ENCODE results near the gene ZNF160.
"Not testable (repeated sequence)": the region's sequence is repeated elsewhere in the genome, so short reads cannot be mapped to it uniquely, and the experiment has no call there.

The ZNF160 gene

DNA sequence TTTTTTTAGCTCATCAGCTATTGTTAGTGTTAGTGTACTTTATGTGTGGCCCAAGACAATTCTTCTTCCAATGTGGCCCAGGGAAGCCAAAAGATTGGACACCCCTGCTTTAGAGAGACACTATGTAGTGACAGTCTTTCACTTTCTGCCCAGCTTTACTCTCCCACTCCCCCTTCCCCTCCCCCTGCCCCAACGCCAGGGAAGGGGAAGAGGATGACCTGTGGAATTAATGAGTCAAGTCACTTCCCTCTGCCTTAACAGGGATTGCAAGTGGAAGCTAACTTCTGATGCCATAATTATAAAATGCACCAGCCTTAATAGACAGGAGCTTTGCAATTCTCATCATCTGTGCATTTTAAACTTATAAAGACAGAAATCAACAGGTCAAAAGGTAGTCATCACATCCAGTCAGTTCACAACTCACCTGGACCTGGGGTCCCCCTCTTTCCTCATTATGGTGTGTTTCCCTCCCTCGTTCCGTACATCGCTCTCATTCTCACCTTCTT, 27.9 kb upstream of the ZNF160 start:
- no peak for TF ChIP-seq EZH2phosphoT487 (conservative IDR thresholded peaks at IDR 0.05; ENCODE audit: low read length)
- TF ChIP-seq, protein P1, sequence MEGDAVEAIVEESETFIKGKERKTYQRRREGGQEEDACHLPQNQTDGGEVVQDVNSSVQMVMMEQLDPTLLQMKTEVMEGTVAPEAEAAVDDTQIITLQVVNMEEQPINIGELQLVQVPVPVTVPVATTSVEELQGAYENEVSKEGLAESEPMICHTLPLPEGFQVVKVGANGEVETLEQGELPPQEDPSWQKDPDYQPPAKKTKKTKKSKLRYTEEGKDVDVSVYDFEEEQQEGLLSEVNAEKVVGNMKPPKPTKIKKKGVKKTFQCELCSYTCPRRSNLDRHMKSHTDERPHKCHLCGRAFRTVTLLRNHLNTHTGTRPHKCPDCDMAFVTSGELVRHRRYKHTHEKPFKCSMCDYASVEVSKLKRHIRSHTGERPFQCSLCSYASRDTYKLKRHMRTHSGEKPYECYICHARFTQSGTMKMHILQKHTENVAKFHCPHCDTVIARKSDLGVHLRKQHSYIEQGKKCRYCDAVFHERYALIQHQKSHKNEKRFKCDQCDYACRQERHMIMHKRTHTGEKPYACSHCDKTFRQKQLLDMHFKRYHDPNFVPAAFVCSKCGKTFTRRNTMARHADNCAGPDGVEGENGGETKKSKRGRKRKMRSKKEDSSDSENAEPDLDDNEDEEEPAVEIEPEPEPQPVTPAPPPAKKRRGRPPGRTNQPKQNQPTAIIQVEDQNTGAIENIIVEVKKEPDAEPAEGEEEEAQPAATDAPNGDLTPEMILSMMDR (IDR thresholded peaks at IDR 0.05; ENCODE audit: insufficient read depth, low read length, poor library complexity, severe bottlenecking), result no peak
- no peaks in the 10 kb centered on the region for H3K9me2 ChIP-seq (replicated peaks; ENCODE audit: insufficient read depth, low read length)
- H3K9ac ChIP-seq (ENCODE audit: low read length), result no peak overlapping the region; the same call in 1 of the 2 replicates
- H3K36me3 ChIP-seq (ENCODE audit: low read length), result no peaks in the 10 kb centered on the region
- H3K27ac ChIP-seq (ENCODE audit: low read depth, low read length), result no peak overlapping the region
- peaks cover 10% of the 10 kb centered on the region; the same call in 1 of the 2 replicates for H3K79me2 ChIP-seq (ENCODE audit: insufficient read depth, low read length)
- no peak overlapping the region for H2AFZ ChIP-seq (ENCODE audit: low read depth, low read length, severe bottlenecking)
- H3K4me3 ChIP-seq (ENCODE audit: insufficient read depth, low read length, poor library complexity, severe bottlenecking), result no peak overlapping the region
- H3F3A ChIP-seq (ENCODE audit: insufficient read depth), result peaks cover 8% of the 10 kb centered on the region
- H3K9me3 ChIP-seq (ENCODE audit: insufficient read depth, low read length), result no peaks in the 10 kb centered on the region
- peak overlapping the region; percentile 64 for H3K4me2 ChIP-seq (ENCODE audit: low read depth, low read length, poor library complexity, severe bottlenecking)
- no peaks in the 10 kb centered on the region for H4K20me1 ChIP-seq (ENCODE audit: low read depth, low read length)
- no peaks in the 10 kb centered on the region for H3K27me3 ChIP-seq (ENCODE audit: low read length)

DNA sequence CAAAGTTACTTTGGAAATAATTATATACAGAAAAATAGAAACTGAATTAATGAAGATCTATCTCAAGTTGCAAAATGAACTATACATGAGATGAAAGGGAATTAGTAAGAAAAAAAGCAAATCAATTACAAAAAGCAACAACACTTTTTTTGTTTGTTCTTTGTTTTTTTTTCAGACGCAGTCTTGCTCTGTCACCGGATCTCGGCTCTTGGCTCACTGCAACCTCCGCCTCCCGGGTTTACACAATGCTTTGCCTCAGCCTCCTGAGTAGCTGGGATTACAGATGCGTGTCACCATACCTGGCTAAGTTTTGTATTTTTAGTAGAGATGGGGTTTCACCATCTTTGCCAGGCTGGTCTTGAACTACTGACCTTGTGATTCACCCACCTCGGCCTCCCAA, 27.3 kb upstream of the ZNF160 start:
- H3K4me2 ChIP-seq (ENCODE audit: low read depth, low read length, poor library complexity, severe bottlenecking), result no peak overlapping the region
- H2AFZ ChIP-seq (ENCODE audit: low read depth, low read length, severe bottlenecking), result no peak overlapping the region
- no peaks in the 10 kb centered on the region for H3K9me2 ChIP-seq (replicated peaks; ENCODE audit: insufficient read depth, low read length)
- no peaks in the 10 kb centered on the region for H4K20me1 ChIP-seq (ENCODE audit: low read depth, low read length)
- TF ChIP-seq, protein P1 (IDR thresholded peaks at IDR 0.05; ENCODE audit: insufficient read depth, low read length, poor library complexity, severe bottlenecking), result no peak
- TF ChIP-seq EZH2phosphoT487 (conservative IDR thresholded peaks at IDR 0.05; ENCODE audit: low read length), result no peak
- no peak overlapping the region for H3K4me3 ChIP-seq (ENCODE audit: insufficient read depth, low read length, poor library complexity, severe bottlenecking)
- H3K27ac ChIP-seq (ENCODE audit: low read depth, low read length), result no peak overlapping the region
- no peak overlapping the region for H3K9ac ChIP-seq (ENCODE audit: low read length)
- peaks cover 8% of the 10 kb centered on the region for H3F3A ChIP-seq (ENCODE audit: insufficient read depth)
- no peaks in the 10 kb centered on the region for H3K9me3 ChIP-seq (ENCODE audit: insufficient read depth, low read length)
- H3K36me3 ChIP-seq (ENCODE audit: low read length), result no peaks in the 10 kb centered on the region
- H3K79me2 ChIP-seq (ENCODE audit: insufficient read depth, low read length), result peaks cover 10% of the 10 kb centered on the region; the same call in 1 of the 2 replicates
- H3K27me3 ChIP-seq (ENCODE audit: low read length), result no peaks in the 10 kb centered on the region

DNA sequence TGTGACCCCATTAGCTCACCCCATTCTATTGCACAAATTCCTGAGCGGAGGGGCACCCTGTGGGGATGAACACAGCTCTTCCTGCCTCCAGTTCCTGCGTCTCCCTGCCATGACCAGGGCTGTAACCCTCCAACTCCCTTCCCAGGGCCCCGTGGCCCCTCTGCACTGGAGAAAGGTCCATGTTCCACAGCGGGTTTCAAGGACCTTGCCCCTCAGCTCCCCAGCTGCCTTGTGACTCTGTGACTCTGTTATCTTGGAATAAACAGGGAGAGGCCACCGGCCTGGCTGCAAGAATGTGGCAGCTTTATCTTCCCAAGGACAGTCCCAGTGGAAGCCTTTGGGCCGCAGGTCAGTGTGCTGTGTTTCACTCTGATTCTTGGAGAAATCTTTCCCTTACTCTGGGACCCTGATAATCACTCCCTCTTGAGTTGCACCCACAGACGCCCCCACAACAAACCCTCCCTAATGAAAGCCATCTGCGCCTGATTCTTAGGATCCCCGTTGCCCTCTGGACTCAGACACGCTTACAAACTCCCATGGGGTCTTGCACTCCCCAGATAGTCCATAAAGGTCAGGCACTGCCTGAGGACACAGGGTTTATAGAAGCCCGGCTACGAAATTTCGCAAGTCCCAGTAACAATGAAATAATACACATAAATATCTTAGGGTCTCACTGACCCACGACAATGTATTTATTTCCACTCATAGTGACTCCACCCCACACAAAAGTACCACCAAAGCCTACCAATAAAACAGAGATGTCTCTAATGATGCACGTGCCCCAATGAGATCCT, 23.7 kb upstream of the ZNF160 start:
- H2AFZ ChIP-seq (ENCODE audit: low read depth, low read length, severe bottlenecking); H3K4me3 ChIP-seq (ENCODE audit: insufficient read depth, low read length, poor library complexity, severe bottlenecking); H3K4me2 ChIP-seq (ENCODE audit: low read depth, low read length, poor library complexity, severe bottlenecking); H3K27me3 ChIP-seq (ENCODE audit: low read length); H3K79me2 ChIP-seq (ENCODE audit: insufficient read depth, low read length); H3K27ac ChIP-seq (ENCODE audit: low read depth, low read length); H3K9me2 ChIP-seq (replicated peaks; ENCODE audit: insufficient read depth, low read length); H3F3A ChIP-seq (ENCODE audit: insufficient read depth); H4K20me1 ChIP-seq (ENCODE audit: low read depth, low read length); H3K9ac ChIP-seq (ENCODE audit: low read length); H3K9me3 ChIP-seq (ENCODE audit: insufficient read depth, low read length); H3K36me3 ChIP-seq (ENCODE audit: low read length): not testable (repeated sequence)

DNA sequence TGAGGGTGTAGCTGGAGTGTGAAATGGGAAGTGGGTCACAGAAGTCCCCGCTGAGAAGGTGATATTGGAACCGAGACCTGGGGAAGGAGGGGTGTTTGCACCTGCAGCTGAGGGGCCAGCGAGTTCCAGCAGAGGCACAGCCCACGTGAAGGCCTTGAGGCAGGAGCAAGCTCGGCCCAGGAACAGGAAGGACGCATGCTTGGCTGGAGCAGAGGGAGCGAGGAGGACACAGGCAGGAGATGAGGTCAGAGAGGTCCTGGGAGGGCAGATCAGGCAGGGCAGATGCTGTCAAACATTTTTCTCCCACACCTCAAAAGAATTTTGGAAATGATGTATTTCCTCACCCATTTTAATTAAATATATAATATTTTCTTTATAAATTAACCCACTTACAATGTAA, 20.2 kb upstream of the ZNF160 start:
- Histone ChIP-seq H3K27me3 (ENCODE audit: low read length) (no peaks in the 10 kb centered on the region), H3K9me3 (ENCODE audit: insufficient read depth, low read length) (no peaks in the 10 kb centered on the region), H3K27ac (ENCODE audit: low read depth, low read length) (no peak overlapping the region), H3K9me2 (replicated peaks; ENCODE audit: insufficient read depth, low read length) (no peaks in the 10 kb centered on the region), H3K4me2 (ENCODE audit: low read depth, low read length, poor library complexity, severe bottlenecking) (no peak overlapping the region), H3K36me3 (ENCODE audit: low read length) (no peaks in the 10 kb centered on the region), H3K9ac (ENCODE audit: low read length) (no peak overlapping the region), H3K79me2 (ENCODE audit: insufficient read depth, low read length) (no peaks in the 10 kb centered on the region), H2AFZ (ENCODE audit: low read depth, low read length, severe bottlenecking) (no peak overlapping the region), H4K20me1 (ENCODE audit: low read depth, low read length) (no peaks in the 10 kb centered on the region), H3K4me3 (ENCODE audit: insufficient read depth, low read length, poor library complexity, severe bottlenecking) (no peak overlapping the region), H3F3A (ENCODE audit: insufficient read depth) (no peaks in the 10 kb centered on the region)
- TF ChIP-seq, protein P1 (IDR thresholded peaks at IDR 0.05; ENCODE audit: insufficient read depth, low read length, poor library complexity, severe bottlenecking), result no peak
- TF ChIP-seq EZH2phosphoT487 (conservative IDR thresholded peaks at IDR 0.05; ENCODE audit: low read length), result no peak

Measured in SU-DHL-6 (cell line).